GM12892 (cell line): Measurements from ENCODE around the gene PRM1.

Experiments
- POLR2A ChIP-seq: IDR thresholded peaks from 2 replicates; pipeline ENCODE4 v1.6.1; 2011; ENCODE audit warnings: low read depth, low read length, control low read depth
- POLR2AphosphoS5 ChIP-seq: IDR thresholded peaks from 2 replicates; pipeline ENCODE4 v1.6.1; 2011; ENCODE audit warnings: low read depth, low read length, control low read depth
- TAF1 ChIP-seq: IDR thresholded peaks from 2 replicates; pipeline ENCODE4 v1.6.1; 2011; ENCODE audit warnings: low read depth, mild to moderate bottlenecking, control low read depth, low read length, borderline replicate concordance

DNA sequence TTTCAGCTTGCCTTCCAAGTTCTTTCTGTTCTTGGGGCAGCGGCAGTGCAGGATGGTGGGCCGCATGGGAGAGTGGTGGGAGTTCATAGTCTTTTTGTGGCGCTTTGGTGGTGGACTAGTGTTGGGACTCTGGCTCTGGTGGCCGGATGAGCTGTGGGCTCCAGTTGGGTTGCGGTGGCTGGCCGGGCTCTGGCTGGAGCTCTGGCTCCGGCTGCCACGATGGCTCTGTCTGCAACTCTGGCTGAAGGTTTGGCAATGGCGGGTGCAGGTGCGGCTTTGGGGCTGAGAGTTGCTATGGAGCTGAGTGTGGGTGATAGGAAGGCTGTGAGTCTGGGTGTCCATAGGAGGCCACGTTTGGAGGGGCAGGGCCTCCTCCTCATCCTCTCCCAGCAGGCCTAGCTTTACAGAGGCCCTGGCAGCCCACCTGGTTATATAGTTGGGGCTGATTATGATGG is 12.2 kb downstream of the PRM1 start, which contains the start of gene TNP2:
- no peak for TF ChIP-seq POLR2AphosphoS5
- TF ChIP-seq POLR2A = no peak
- TF ChIP-seq TAF1 = no peak
